HG03039 (cell line): ENCODE results near the gene PTPN14.
"Not testable (repeated sequence)": the region's sequence is repeated elsewhere in the genome, so short reads cannot be mapped to it uniquely, and the experiment has no call there.

Source experiments
- ATAC-seq: cut with Tn5 transposase; IDR thresholded peaks from one replicate; pipeline ENCODE4 v1.9.1; 2021; ENCODE audit warnings: mild to moderate bottlenecking, moderate library complexity; ENCODE audit not compliant: unreplicated experiment

Gene PTPN14

GRCh38 chr1:214513394-214513793 is 38.0 kb downstream of the PTPN14 start:
- no peak for ATAC-seq

- no peak for ATAC-seq
Observed at GRCh38 chr1:214511639-214511998, 39.8 kb downstream of the PTPN14 start.

DNA sequence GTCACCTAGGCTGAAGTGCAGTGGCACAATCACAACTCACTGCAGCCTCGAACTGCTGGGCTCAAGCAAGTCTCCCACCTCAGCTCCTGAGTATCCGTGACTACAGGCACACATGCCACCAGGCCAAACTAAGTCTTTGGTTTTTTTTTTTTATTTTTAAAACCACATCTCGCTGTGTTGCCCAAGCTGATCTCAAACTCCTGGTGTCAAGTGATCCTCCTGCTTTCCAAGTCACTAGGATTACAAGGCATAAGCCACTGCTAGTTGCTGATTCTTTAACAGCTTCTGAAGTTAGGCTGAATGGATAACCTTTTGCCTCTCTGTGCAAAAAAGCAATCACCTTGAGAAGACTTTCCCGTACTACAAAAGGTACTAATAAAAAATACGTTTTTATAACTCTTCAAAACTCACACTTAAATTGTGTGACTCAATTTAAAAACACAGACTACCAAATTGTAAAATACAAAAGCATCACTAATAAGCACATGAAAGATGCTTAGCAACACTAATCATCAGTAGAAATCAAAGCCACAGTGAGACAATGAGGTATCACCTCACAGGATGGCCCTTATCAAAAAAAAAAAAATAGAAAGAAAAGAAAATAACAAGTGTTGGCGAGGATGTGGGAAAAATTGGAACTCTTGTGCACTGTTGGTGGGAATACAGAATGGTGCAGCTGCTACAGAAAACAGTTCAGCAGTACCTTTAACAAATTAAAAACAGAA is 40.3 kb downstream of the PTPN14 start:
- no peak for ATAC-seq

DNA sequence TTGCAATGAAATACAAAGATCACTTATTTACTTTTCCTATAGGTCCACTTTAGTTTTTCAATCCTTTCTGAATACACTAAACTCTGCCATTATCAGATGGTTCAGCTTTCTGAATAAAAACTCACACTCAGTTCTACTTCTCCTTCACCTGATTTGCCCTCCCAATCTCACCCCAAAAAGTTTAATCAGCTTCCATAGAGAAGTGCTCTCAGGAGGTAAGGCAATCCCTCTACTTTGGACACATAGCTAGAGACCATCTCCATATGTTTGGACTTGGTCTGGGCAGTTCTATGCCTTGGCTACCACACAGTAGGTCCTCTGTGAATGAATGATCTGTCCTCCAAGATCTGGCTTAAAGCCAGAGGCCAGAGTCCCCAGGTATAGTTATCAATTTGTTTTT is 40.9 kb downstream of the PTPN14 start:
- no peak for ATAC-seq

GRCh38 chr1:214509622-214510021 is 41.8 kb downstream of the PTPN14 start:
- not testable (repeated sequence) for ATAC-seq

DNA sequence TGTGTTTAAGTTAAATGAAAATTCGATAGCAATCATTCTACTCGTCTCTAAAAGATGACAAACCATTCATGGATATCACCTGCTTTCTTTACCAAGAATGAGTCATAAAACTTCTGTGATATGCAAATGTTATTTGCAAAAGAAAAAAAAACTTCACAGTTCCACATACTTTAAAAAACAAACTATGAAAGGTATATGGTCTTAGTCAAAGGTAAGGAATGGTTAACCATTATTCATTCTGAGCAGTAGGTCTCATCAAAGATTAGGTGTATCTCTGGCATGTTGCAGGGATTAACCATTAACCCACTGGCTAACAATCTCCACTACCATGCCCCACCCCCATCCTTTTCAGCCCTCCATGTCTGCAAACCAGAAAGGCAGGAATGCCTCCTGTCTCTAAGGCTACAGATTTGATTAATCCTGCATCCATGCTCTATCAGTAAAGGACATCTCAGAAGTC is 44.4 kb downstream of the PTPN14 start:
- ATAC-seq, result no peak

GRCh38 chr1:214505134-214505533 is 46.3 kb downstream of the PTPN14 start:
- ATAC-seq, result no peak

DNA sequence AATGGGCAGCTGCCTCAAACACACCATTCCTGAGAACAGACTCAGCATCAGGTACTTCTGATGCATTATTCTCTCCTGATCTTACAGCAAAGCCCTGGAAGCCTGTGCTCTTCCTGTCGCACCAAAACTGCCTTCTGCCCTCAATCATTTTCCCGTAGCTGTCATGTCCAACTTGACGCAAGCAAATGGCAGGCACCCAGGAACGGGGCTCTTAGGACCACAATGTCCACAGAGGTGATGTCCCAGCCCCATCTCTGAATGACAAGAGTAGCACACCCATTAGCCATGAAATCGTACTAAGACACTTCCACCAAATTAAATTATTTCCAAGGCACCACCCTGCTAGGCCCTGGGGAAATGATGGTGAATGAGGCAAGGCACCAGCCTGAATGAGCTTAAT is 47.1 kb downstream of the PTPN14 start:
- ATAC-seq, result no peak

- ATAC-seq, result no peak
Observed at GRCh38 chr1:214503553-214503952, 47.8 kb downstream of the PTPN14 start.

- ATAC-seq, result no peak
Observed at GRCh38 chr1:214500340-214501055, 50.9 kb downstream of the PTPN14 start.

- no peak for ATAC-seq
Observed at GRCh38 chr1:214499732-214500131, 51.7 kb downstream of the PTPN14 start.

DNA sequence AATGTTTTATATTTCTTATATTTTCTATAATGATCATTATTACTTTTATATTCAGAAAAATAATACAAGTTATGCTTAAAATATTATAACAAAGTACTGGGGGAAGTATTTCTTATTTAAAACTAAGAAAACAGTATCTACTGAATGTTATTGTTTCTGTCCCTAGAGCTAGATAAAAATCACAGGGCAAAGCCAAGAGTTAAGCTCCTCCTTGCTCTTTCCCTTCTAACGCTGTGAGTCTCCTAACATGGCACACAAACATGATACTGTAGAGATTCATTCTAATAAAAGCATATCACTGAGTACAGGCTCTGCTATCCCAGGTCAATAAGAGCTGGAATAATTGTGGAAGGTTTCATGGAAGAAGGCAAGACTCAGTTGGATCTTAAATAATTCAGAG is 53.4 kb downstream of the PTPN14 start:
- no peak for ATAC-seq

DNA sequence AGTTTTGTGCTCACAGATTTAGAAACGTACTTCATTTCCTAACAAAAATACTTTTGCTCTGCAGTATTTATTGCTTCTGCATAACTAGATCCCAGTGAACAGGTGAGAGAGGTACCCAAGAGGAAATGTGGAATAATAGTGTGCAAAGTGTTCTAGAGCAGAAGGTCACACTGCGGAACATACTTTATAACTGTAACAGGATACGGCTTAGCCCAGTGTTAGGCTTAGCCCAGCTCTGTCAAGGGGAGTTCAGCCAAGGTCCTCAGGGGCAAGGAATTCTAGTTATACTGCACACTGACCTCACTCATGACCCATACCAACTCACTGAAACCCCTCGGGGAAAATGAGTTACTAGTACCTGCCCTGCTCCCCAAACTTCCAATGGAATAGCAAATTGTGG is 55.3 kb downstream of the PTPN14 start:
- no peak for ATAC-seq

DNA sequence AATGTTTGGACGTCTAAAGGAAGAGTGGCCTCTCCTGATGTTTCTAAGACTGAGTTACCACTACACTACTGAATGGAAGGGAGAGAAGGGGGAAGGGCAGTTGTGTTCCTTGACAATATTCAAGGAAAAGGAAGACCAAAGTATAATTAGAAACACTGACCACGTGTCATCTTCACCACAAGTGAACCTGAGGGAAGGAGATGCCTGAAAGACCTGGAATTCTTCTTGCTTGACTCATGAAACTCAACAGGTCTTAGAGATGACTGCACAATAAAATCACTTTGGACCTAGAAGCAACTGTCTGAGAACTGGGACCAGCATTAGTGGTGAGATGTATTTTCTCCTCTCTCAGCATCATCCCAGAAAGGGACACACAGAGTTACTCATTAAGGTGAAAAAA is 56.7 kb downstream of the PTPN14 start:
- no peak for ATAC-seq

- ATAC-seq, result not testable (repeated sequence)
Observed at GRCh38 chr1:214494179-214494578, 57.2 kb downstream of the PTPN14 start.

- no peak for ATAC-seq
Observed at GRCh38 chr1:214493126-214493796, 58.1 kb downstream of the PTPN14 start.

DNA sequence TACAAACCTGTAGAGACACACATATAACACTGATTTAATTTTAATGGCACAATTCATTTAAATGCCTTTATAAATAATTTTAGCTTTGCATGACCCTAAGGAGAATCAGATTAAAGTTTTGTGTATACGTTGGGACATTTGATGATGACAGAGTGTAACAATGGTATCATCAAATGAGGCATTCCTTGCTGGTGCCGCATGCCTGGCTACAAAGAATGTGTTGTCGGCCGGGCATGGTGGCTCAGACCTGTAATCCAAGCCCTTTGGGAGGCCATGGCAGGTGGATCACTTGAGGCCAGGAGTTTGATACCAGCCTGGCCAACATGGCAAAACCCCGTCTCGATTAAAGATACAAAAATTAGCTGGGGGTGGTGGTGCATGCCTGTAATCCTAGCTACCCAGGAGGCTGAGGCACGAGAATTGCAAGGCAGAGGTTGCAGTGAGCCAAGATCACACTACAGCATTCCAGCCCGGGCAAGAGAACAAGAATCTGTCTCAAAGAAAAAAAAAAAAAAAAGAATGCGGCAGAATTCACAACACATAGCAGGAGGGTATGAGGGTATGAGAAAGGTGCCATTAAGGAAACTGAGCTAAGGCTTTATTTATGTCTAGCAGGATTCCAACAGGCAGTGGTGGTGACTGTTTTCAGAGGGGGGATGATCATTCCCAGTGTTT is 58.9 kb downstream of the PTPN14 start:
- no peak for ATAC-seq

DNA sequence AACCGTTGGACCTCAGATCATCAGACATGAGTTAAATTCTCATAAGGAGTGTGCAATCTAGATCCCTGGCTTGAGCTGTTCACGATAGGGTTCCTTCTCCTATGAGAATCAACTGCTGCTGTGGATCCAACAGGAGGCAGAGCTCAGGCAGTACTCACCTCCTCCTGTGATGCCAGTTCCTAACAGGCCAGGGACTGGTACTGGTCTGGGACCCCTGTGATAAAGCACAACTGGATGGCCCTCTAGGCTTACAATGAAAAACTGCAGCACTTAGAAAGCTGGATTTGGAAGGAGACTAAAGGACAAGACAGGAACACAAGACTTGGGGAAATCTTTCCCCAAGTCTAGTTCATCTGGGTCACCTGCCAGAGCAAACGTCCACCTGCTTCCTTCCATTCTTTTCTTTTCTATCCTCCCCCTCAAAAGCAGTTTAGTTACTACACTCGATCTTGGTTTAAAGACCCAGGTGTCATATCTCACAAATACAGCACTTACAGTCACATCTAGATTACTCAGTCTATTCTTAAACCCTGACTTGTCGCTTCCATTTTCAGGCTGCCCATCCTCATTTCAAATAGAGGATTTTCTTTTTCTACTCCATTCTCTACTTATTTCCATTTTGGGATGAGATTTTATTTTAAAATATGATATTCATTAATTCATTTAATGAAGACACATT is 59.8 kb downstream of the PTPN14 start:
- ATAC-seq, result no peak

GRCh38 chr1:214485151-214485550 is 66.3 kb downstream of the PTPN14 start:
- no peak for ATAC-seq

DNA sequence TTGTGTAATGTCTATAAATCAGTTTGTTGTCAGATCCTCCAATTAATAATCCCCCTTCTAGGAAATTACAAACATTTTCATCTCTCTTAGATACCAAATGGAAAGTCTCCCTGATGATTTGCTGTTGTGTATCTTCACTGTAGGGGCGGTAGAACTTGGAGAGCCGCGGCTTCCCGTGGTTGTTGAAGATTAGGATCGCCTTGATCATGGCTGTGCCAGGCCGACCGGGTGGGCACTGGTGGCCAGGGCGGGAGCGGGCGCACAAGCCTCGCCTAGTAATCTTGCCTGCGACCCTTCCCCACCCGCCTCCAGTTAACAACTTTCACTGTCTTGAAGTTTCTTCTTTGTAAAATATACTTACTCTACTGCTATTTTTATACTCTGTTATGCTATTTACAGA is 68.2 kb downstream of the PTPN14 start:
- not testable (repeated sequence) for ATAC-seq
